ENCODE results near the gene VAMP5. TPM values are rescaled to one million over a fixed set of nuclear protein-coding genes. Genes with fewer than 3 reads are reported as not detected.

Gene VAMP5
- total RNA-seq, 1 experiment from 2014 or later = 0.59 TPM

DNA sequence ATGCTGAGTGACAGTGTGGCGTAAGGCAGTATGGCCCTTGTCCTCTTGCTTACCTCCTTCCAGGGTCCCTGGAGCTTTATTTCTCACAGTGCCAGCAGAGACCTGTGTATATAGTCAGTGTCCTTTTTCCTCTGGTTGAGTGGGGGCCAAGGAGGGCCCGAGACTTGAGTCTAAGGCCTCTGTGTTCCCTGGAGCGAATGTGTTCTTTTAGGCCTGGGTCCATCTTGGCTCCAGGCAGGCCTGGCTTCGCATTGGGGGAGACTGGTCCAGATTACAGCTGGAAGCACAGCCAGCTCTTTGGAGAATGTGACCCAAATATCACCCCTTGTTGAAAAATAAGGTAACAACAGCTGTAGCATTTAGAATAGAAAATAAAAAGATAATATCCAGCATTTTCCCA, 5.0 kb downstream of the VAMP5 start:
- Histone ChIP-seq H4K8ac (replicated peaks; ENCODE audit: insufficient read length, low read depth, low read length) (no peak overlapping the region), H3K4me1 (ENCODE audit: insufficient read depth, low read length) (no peaks in the 10 kb centered on the region; the same call in 1 of the 2 replicates), H3K4ac (ENCODE audit: low read depth, low read length) (no peak overlapping the region), H3K79me1 (ENCODE audit: insufficient read depth, low read depth, low read length, poor library complexity, severe bottlenecking) (no peaks in the 10 kb centered on the region), H2AK5ac (ENCODE audit: insufficient read length, low read length) (no peak overlapping the region), H2BK15ac (ENCODE audit: low read depth, low read length) (no peak overlapping the region), H2BK20ac (ENCODE audit: low read depth, low read length, poor library complexity, severe bottlenecking) (no peak overlapping the region), H2BK120ac (ENCODE audit: low read depth, low read length, poor library complexity, severe bottlenecking) (no peak overlapping the region), H2BK12ac (ENCODE audit: insufficient read length, low read depth, low read length) (no peak overlapping the region), H3K9ac (ENCODE audit: extremely low read depth, insufficient read length, low read length) (no peak overlapping the region), H3K23ac (ENCODE audit: insufficient read length, low read depth, low read length) (no peak overlapping the region), H3K56ac (ENCODE audit: insufficient read length, low read depth, low read length) (no peak overlapping the region), H3K23me2 (ENCODE audit: insufficient read length, low read depth, low read length, poor library complexity, severe bottlenecking) (peaks cover 7% of the 10 kb centered on the region), H4K20me1 (ENCODE audit: control insufficient read depth, insufficient read depth, insufficient read length) (no peaks in the 10 kb centered on the region), H3K14ac (ENCODE audit: insufficient read depth, low read length) (no peak overlapping the region), H2BK5ac (ENCODE audit: insufficient read length, low read length) (no peak overlapping the region), H3K4me2 (ENCODE audit: insufficient read depth, insufficient read length, low read length) (no peak overlapping the region), H4K5ac (ENCODE audit: insufficient read length, low read depth, low read length) (no peak overlapping the region), H3K18ac (ENCODE audit: insufficient read length, low read depth, low read length) (no peak overlapping the region), H4K91ac (ENCODE audit: insufficient read length, low read depth, low read length) (no peak overlapping the region), H3T11ph (ENCODE audit: low read length) (no peak overlapping the region), H3K27me3 (ENCODE audit: insufficient read depth, low read length) (peaks cover 2% of the 10 kb centered on the region; the same call in 1 of the 2 replicates), H3K27ac (ENCODE audit: insufficient read length, low read depth, low read length) (no peak overlapping the region), H3K79me2 (ENCODE audit: insufficient read depth, low read length) (no peaks in the 10 kb centered on the region), H2AFZ (ENCODE audit: low read length) (no peak overlapping the region), H3K9me3 (ENCODE audit: control insufficient read depth, low read depth, low read length) (no peaks in the 10 kb centered on the region)
- Mint-ChIP-seq H3K4me1 (peaks cover under 1 to 5% of the 10 kb centered on the region in 2 experiments; a peak in 3 of 4 replicates), H3K9me3 (no peaks in the 10 kb centered on the region; a peak in 1 of 5 replicates), H3K27me3 (ENCODE audit: low read depth) (peaks cover 31% of the 10 kb centered on the region), H3K27ac (no peak overlapping the region), H3K4me3 (no peak overlapping the region), H3K36me3 (ENCODE audit: insufficient read depth in 1 of 3, low read depth in 3 of 3) (no peaks in the 10 kb centered on the region)
- TF ChIP-seq, protein P1, sequence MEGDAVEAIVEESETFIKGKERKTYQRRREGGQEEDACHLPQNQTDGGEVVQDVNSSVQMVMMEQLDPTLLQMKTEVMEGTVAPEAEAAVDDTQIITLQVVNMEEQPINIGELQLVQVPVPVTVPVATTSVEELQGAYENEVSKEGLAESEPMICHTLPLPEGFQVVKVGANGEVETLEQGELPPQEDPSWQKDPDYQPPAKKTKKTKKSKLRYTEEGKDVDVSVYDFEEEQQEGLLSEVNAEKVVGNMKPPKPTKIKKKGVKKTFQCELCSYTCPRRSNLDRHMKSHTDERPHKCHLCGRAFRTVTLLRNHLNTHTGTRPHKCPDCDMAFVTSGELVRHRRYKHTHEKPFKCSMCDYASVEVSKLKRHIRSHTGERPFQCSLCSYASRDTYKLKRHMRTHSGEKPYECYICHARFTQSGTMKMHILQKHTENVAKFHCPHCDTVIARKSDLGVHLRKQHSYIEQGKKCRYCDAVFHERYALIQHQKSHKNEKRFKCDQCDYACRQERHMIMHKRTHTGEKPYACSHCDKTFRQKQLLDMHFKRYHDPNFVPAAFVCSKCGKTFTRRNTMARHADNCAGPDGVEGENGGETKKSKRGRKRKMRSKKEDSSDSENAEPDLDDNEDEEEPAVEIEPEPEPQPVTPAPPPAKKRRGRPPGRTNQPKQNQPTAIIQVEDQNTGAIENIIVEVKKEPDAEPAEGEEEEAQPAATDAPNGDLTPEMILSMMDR (conservative IDR thresholded peaks at IDR 0.05) = no peak
- WGBS (ENCODE audit: extremely low coverage, insufficient read length, low lambda C conversion rate) = no CpG with 5 or more reads among the region's 4 CpGs
- no peak for DNase-seq

All from H9 (cell line).